Psoas muscle (tissue), 8 donors: ENCODE data around the gene CBX5. TPM values are rescaled to one million over a fixed set of nuclear protein-coding genes. Genes with fewer than 3 reads are reported as not detected.

Source experiments
- ATAC-seq, 4 donors: fragments of 200-7000 bp; cut with Tn5 transposase; one replicate each; pipeline ENCODE4 v1.9.1; 2020; ENCODE audit warnings: moderate library complexity in 3 of 4, mild to moderate bottlenecking in 2 of 4
- DNase-seq, 2 donors: peaks; one replicate each; pipeline ENCODE4 v3.0.0-alpha.2; 2020
- H3K27ac ChIP-seq: fragments of 200-600 bp; one replicate; pipeline ENCODE4 v1.8.0; 2022
- H3K27me3 ChIP-seq, 3 donors: fragments of 200-600 bp in 1 of 3; one replicate each; pipeline versions ENCODE4 v1.6.1 to v1.8.0; 2013 to 2022; ENCODE audit warnings: low read length in 2 of 3, mild to moderate bottlenecking in 2 of 3, moderate library complexity in 1 of 3; ENCODE audit not compliant: insufficient read depth in 3 of 3
- H3K36me3 ChIP-seq, 2 donors: fragments of 200-600 bp in 1 of 2; one replicate each; pipeline versions ENCODE4 v1.6.1 to v1.8.0; 2013 to 2022; ENCODE audit warnings: low read depth in 1 of 2, mild to moderate bottlenecking in 1 of 2, moderate library complexity in 1 of 2; ENCODE audit not compliant: insufficient read depth in 1 of 2
- H3K4me1 ChIP-seq: fragments of 200-600 bp; one replicate; pipeline ENCODE4 v1.8.0; 2022
- H3K4me3 ChIP-seq: fragments of 200-600 bp; one replicate; pipeline ENCODE4 v1.8.0; 2022; ENCODE audit warnings: mild to moderate bottlenecking
- H3K9me3 ChIP-seq: fragments of 200-600 bp; one replicate; pipeline ENCODE4 v1.8.0; 2022
- WGBS, 3 donors: extraction: QIAGEN DNeasy Blood & Tissue Kit; methylation state at CpG; one replicate each; pipeline versions ENCODE4 v1.1.6 to v1.1.7; 2013; 5-methylcytosine and 5-hydroxymethylcytosine counted together
- intact Hi-C, 2 donors: fragments of 100-400 bp; cut with DNase I; formaldehyde crosslinking; loops; one replicate each; pipeline versions ENCODE4 v1.11.0 to v1.14.2; 2022
- polyA plus RNA-seq, 3 donors: library from polyadenylated mRNA; stranded (reverse); fragments of 200-250 nt; gene quantifications; one replicate each; pipeline ENCODE4 v1.2.3, GENCODE V29; 2013
- total RNA-seq, 4 donors: library from RNA; stranded (reverse); fragmentation: NEBNext Ultra II Directional in 2 of 4; extraction: Animal tissue kit (Norgen Biotek cat#: 25700) in 2 of 4; gene quantifications; one replicate each; pipeline versions ENCODE4 v1.2.1 to v1.2.4, GENCODE V29; 2021 to 2023
- TF ChIP-seq, protein P1 (sequence below): fragments of 200-600 bp; IDR thresholded peaks from one replicate; pipeline ENCODE4 v1.8.0; 2022; ENCODE audit warnings: antibody characterized with exemption
- donor health status: healthy with polysubstance abuse.
- donor health status: DM: no; HTN: no; CAD: no; lungs with moderate emphysema.
- donor health status: Bipolar disorder and iron deficiency.
- donor health status: healthy.
- donor health status: DM: yes; HTN: yes; CAD: no.
- donor health status: DM: no; HTN: no; CAD: no.
- donor health status: DM: no; HTN: no; CAD: no.
- donor health status: DM: yes; HTN: yes; CAD: no.

The CBX5 gene
- total and polyA plus RNA-seq, 7 donors, result 5.2 to 19.3 (median 12.1) TPM

DNA sequence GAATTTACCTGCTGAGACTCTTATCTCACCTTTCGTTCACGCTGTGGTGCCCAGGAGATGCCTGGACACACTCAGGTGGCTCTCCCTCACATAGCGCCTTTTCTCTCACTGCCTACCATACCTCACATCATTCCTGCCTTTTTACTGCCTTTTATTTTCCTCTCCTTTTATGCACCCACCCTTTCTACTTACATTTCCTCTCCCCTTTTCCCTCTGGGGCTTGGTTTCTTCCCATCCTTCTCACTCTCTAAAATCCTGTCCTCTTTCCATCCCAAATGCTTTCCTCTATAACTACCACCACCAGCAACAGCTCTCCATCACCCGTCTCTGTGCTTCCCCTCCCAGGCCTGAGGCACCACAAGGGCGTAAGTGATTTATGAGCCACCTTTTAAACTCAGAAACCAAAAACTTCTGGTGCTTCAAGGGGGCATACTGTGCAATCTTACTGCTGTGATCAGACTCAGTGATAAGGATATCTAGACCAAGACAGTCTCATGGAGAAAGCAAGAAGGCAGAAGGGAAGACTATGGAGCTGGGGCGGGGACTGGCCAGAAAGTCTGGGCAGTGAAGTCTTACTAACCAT lies 58.4 kb downstream of the CBX5 start:
- TF ChIP-seq, protein P1, sequence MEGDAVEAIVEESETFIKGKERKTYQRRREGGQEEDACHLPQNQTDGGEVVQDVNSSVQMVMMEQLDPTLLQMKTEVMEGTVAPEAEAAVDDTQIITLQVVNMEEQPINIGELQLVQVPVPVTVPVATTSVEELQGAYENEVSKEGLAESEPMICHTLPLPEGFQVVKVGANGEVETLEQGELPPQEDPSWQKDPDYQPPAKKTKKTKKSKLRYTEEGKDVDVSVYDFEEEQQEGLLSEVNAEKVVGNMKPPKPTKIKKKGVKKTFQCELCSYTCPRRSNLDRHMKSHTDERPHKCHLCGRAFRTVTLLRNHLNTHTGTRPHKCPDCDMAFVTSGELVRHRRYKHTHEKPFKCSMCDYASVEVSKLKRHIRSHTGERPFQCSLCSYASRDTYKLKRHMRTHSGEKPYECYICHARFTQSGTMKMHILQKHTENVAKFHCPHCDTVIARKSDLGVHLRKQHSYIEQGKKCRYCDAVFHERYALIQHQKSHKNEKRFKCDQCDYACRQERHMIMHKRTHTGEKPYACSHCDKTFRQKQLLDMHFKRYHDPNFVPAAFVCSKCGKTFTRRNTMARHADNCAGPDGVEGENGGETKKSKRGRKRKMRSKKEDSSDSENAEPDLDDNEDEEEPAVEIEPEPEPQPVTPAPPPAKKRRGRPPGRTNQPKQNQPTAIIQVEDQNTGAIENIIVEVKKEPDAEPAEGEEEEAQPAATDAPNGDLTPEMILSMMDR, result no peak
- H3K4me3 ChIP-seq, result no peak overlapping the region
- peaks cover 10% of the 10 kb centered on the region for H3K4me1 ChIP-seq
- 93 to 94% (median 94%) methylated on average over 6 of the region's 6 CpGs for WGBS, 3 donors
- no peak overlapping the region for H3K27ac ChIP-seq
- no peak for ATAC-seq
- H3K27me3 ChIP-seq, result peaks cover 0 to 5% (median 0%) of the 10 kb centered on the region in 3 donors
- no peaks in the 10 kb centered on the region for H3K9me3 ChIP-seq
- H3K36me3 ChIP-seq, result no peaks in the 10 kb centered on the region
- no peak for DNase-seq
- intact Hi-C loops, result loop anchor here (2.0 to 5.0 kb wide), 5 partner anchors 51 to 147 kb away; partner anchors contain the start of genes COPZ1 (in 1 of the 2) and GPR84 (in 1 of the 2)

DNA sequence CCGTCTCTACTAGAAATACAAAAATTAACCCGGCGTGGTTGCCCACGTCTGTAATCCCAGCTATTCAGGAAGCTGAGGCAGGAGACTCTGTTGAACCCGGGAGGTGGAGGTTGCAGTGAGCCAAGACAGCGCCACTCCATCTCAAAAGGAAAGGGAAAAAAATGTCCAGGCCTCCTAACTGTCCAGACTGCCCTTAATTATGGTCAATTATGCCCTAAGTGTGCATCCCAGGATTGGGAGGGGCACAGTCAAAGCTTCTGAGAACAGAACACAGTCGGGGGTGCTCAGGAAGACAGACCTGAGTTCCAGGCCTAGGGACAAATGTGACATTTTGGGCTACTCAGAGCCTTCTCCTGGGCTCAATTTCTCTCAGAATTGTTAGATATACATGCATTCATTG lies 59.4 kb downstream of the CBX5 start:
- Histone ChIP-seq H3K4me3 (no peak overlapping the region), H3K4me1 (peaks cover 11% of the 10 kb centered on the region), H3K36me3 (no peaks in the 10 kb centered on the region), H3K27ac (no peak overlapping the region), H3K9me3 (no peaks in the 10 kb centered on the region), H3K27me3 (peaks cover 0 to 5% (median 0%) of the 10 kb centered on the region in 3 donors)
- intact Hi-C loops, result loop anchor here (2.0 to 5.0 kb wide), 5 partner anchors 52 to 148 kb away; partner anchors contain the start of genes COPZ1 (in 1 of the 2) and GPR84 (in 1 of the 2)
- TF ChIP-seq, protein P1, result no peak
- no peak for DNase-seq
- ATAC-seq, result no peak
- 67 to 83% (median 79%) methylated on average over 7 of the region's 7 CpGs for WGBS, 3 donors

DNA sequence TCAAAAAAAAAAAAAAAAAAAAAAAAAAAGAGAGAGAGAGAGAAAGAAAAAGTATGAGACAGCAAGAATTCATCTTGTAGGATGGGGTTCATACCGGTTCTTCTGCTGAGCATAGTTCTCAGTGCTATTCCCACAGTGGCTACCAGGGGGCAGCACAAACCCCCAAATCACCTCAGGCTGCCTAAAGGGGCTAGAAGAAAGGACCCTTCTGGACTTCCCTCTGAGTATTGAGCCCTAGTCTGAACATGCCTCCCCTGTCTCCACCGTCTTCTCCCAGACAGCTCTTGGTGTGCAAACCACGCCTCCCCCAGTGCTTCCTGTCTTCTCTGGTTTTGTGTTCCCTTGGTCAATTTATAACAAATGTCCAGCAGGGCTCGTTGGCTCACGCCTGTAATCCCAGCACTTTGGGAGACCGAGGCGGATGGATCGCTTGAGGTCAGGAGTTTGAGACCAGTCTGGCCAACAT lies 59.8 kb downstream of the CBX5 start:
- H3K27ac ChIP-seq, result no peak overlapping the region
- peaks cover 0 to 5% (median 0%) of the 10 kb centered on the region in 3 donors for H3K27me3 ChIP-seq
- H3K4me3 ChIP-seq, result no peak overlapping the region
- WGBS, 3 donors, result 24 to 43% (median 35%) methylated on average over 8 of the region's 8 CpGs
- H3K4me1 ChIP-seq, result peaks cover 11% of the 10 kb centered on the region
- ATAC-seq, result peak; percentile 72 to 80 (median 74)
- no peaks in the 10 kb centered on the region for H3K36me3 ChIP-seq
- DNase-seq, result peak; percentile 63 to 76
- H3K9me3 ChIP-seq, result no peaks in the 10 kb centered on the region
- TF ChIP-seq, protein P1, result peak; percentile 73
- intact Hi-C loops, result loop anchor here (2.0 to 5.0 kb wide), 5 partner anchors 52 to 149 kb away; partner anchors contain the start of genes COPZ1 (in 1 of the 2) and GPR84 (in 1 of the 2)

DNA sequence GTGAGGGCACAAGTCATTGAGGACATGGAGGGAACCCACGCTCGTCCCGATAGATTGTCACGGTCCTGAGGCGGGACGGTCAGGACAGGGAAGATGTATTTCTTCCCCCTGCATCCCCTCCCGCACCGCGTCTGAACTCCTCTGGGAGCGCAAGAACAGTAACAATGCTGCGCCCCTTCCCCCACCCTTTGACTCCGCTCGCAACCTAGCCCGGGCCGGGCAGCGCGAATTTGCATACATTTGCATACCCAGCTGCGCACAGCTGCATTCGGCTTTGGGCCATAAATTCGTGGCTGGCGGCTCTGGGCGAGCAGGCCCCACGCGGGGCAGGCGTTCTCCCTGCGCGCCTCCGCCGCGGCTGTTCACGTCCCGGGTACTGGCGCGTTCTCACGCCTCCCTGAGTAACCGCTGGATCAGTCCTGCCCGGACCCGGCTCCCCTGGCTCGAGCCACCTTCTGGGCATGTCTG lies 62.1 kb downstream of the CBX5 start:
- Histone ChIP-seq H3K27me3 (peaks cover 0 to 5% (median 0%) of the 10 kb centered on the region in 3 donors), H3K4me3 (peak overlapping the region; percentile 55), H3K4me1 (peaks cover 11% of the 10 kb centered on the region), H3K9me3 (no peaks in the 10 kb centered on the region), H3K27ac (no peak overlapping the region), H3K36me3 (no peaks in the 10 kb centered on the region)
- ATAC-seq (no peak), DNase-seq (no peak)
- intact Hi-C loops, result loop anchor here in 1 of 2 donors (10.0 kb wide), 1 partner anchor 513 kb away; no protein-coding TSS in a partner anchor
- TF ChIP-seq, protein P1, result no peak
- WGBS, 3 donors, result 11 to 30% (median 19%) methylated on average over 33 to 39 of the region's 39 CpGs
